Neural progenitor cell (in vitro differentiated cells): Measurements from ENCODE around the gene IFNAR1. TPM values are rescaled to one million over a fixed set of nuclear protein-coding genes. Genes with fewer than 3 reads are reported as not detected.

ENCODE experiments used
- DNase-seq: peaks from one replicate; pipeline ENCODE4 v3.0.0-alpha.2; 2016; ENCODE audit warnings: low spot score
- H2AFZ ChIP-seq: fragments of 200-600 bp; sonication (generic); replicated peaks from 2 replicates; pipeline ENCODE4 v1.6.1; 2016; ENCODE audit warnings: antibody characterized with exemption
- H3F3A ChIP-seq: fragments of 200-600 bp; sonication (generic); 2 replicates; pipeline ENCODE4 v1.6.1; 2016; ENCODE audit warnings: antibody characterized with exemption, low read depth
- H3K27ac ChIP-seq: fragments of 200-600 bp; sonication (generic); 2 replicates; pipeline ENCODE4 v1.5.1; 2016; ENCODE audit warnings: mild to moderate bottlenecking
- H3K27me3 ChIP-seq: fragments of 200-600 bp; sonication (generic); 2 replicates; pipeline ENCODE4 v1.6.1; 2016; ENCODE audit warnings: mild to moderate bottlenecking, moderate library complexity
- H3K36me3 ChIP-seq: fragments of 200-600 bp; sonication (generic); 2 replicates; pipeline ENCODE4 v1.5.1; 2016
- H3K4me1 ChIP-seq: fragments of 200-600 bp; sonication (generic); 2 replicates; pipeline ENCODE4 v1.6.1; 2016; ENCODE audit warnings: mixed run types
- H3K4me2 ChIP-seq: fragments of 200-600 bp; sonication (generic); 2 replicates; pipeline ENCODE4 v1.6.1; 2016
- H3K4me3 ChIP-seq: fragments of 200-600 bp; sonication (generic); 2 replicates; pipeline ENCODE4 v1.5.1; 2016
- H3K79me2 ChIP-seq: fragments of 200-600 bp; sonication (generic); 2 replicates; pipeline ENCODE4 v1.6.1; 2016; ENCODE audit warnings: low read depth
- H3K9ac ChIP-seq: fragments of 200-600 bp; sonication (generic); 2 replicates; pipeline ENCODE4 v1.6.1; 2016
- H3K9me3 ChIP-seq: fragments of 200-600 bp; sonication (generic); 2 replicates; pipeline ENCODE4 v1.5.1; 2016; ENCODE audit warnings: low read depth
- H4K20me1 ChIP-seq: fragments of 200-600 bp; sonication (generic); 2 replicates; pipeline ENCODE4 v1.6.1; 2016; ENCODE audit warnings: low read depth
- H3K27ac Mint-ChIP-seq: 3 replicates; pipeline ENCODE4 v1.8.0; 2021; ENCODE audit warnings: mixed read lengths
- H3K27me3 Mint-ChIP-seq: 2 replicates; pipeline ENCODE4 v1.8.0; 2022; ENCODE audit warnings: low read depth, mild to moderate bottlenecking, inconsistent platforms, moderate library complexity, mixed read lengths; ENCODE audit not compliant: insufficient read depth
- H3K36me3 Mint-ChIP-seq: 3 replicates; pipeline ENCODE4 v1.8.0; 2021; ENCODE audit warnings: mixed read lengths
- H3K4me1 Mint-ChIP-seq: 3 replicates; pipeline ENCODE4 v1.8.0; 2021; ENCODE audit warnings: mixed read lengths
- H3K4me3 Mint-ChIP-seq: 3 replicates; pipeline ENCODE4 v1.8.0; 2021; ENCODE audit warnings: mild to moderate bottlenecking, moderate library complexity, mixed read lengths
- H3K9me3 Mint-ChIP-seq: 3 replicates; pipeline ENCODE4 v1.8.0; 2020; ENCODE audit warnings: mixed read lengths
- CTCF ChIP-seq: fragments of 200-600 bp; sonication (generic); IDR thresholded peaks from 2 replicates; pipeline ENCODE4 v1.5.1; 2017; ENCODE audit warnings: antibody characterized with exemption, mild to moderate bottlenecking
- EZH2 ChIP-seq: fragments of 200-600 bp; sonication (generic); IDR thresholded peaks from 2 replicates; pipeline ENCODE4 v1.6.1; 2017; ENCODE audit warnings: antibody characterized with exemption, mild to moderate bottlenecking, moderate library complexity
- EZH2phosphoT487 ChIP-seq: fragments of 200-600 bp; sonication (generic); IDR thresholded peaks from 2 replicates; pipeline ENCODE4 v1.6.1; 2017; ENCODE audit warnings: antibody characterized with exemption
- total RNA-seq: library from RNA; depleted of rRNA; stranded (reverse); fragments of >200 nt; gene quantifications from 2 replicates; pipeline ENCODE4 v1.2.3, GENCODE V29; 2015; ENCODE audit warnings: low replicate concordance

Gene IFNAR1
- total RNA-seq, 1 donor from 2014 or later: 9.5 TPM

GRCh38 chr21:33368576-33368975 lies 43.8 kb downstream of the IFNAR1 start:
- no peak for DNase-seq
- no peaks in the 10 kb centered on the region for H3F3A ChIP-seq
- Mint-ChIP-seq H3K27ac (no peak overlapping the region), H3K4me1 (no peaks in the 10 kb centered on the region), H3K4me3 (no peak overlapping the region), H3K9me3 (peaks cover 35% of the 10 kb centered on the region), H3K36me3 (no peaks in the 10 kb centered on the region), H3K27me3 (no peaks in the 10 kb centered on the region)
- no peaks in the 10 kb centered on the region for H3K79me2 ChIP-seq
- no peak overlapping the region for H2AFZ ChIP-seq
- TF ChIP-seq EZH2 (no peak), EZH2phosphoT487 (no peak), CTCF (no peak)
- H3K9ac ChIP-seq: no peak overlapping the region
- no peaks in the 10 kb centered on the region for H3K36me3 ChIP-seq
- no peaks in the 10 kb centered on the region for H3K27me3 ChIP-seq
- no peaks in the 10 kb centered on the region for H3K4me1 ChIP-seq
- H3K9me3 ChIP-seq: no peaks in the 10 kb centered on the region
- no peak overlapping the region for H3K27ac ChIP-seq
- H3K4me3 ChIP-seq: no peak overlapping the region
- no peak overlapping the region for H3K4me2 ChIP-seq
- H4K20me1 ChIP-seq: no peaks in the 10 kb centered on the region

- Histone ChIP-seq H4K20me1 (no peaks in the 10 kb centered on the region), H3K4me2 (no peak overlapping the region), H3K27ac (no peak overlapping the region), H3K27me3 (no peaks in the 10 kb centered on the region), H3K9ac (no peak overlapping the region), H3K9me3 (no peaks in the 10 kb centered on the region), H3F3A (no peaks in the 10 kb centered on the region), H3K4me3 (no peak overlapping the region), H3K4me1 (no peaks in the 10 kb centered on the region), H2AFZ (no peak overlapping the region), H3K79me2 (no peaks in the 10 kb centered on the region), H3K36me3 (no peaks in the 10 kb centered on the region)
- no peak overlapping the region for H3K27ac Mint-ChIP-seq
- H3K36me3 Mint-ChIP-seq: no peaks in the 10 kb centered on the region
- no peak overlapping the region for H3K4me3 Mint-ChIP-seq
- H3K27me3 Mint-ChIP-seq: no peaks in the 10 kb centered on the region
- TF ChIP-seq EZH2: no peak
- TF ChIP-seq CTCF: no peak
- no peak for TF ChIP-seq EZH2phosphoT487
- DNase-seq: no peak
- H3K4me1 Mint-ChIP-seq: no peaks in the 10 kb centered on the region
- peaks cover 35% of the 10 kb centered on the region for H3K9me3 Mint-ChIP-seq
Measured at GRCh38 chr21:33369586-33369985, 44.8 kb downstream of the IFNAR1 start.

DNA sequence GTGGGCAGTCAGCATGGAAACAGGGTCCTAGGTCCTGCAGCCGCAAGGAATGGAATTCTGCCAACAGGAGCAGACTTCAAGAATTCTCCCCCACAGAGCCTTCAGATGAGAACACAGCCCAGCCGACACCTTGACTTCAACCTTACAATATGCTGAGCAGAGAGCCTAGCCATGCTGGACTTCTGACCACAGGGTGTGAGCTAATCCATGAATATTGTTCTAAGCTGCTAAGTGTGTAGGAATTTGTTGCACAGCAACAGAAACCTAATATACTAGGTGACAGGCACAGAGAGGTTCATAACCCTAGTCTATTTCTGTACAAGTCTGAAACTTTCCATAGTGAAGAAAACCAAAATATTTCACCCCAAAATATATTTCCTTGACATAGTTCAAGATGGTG lies 45.5 kb downstream of the IFNAR1 start:
- no peaks in the 10 kb centered on the region for H3K4me1 Mint-ChIP-seq
- Histone ChIP-seq H2AFZ (no peak overlapping the region), H3K27me3 (no peaks in the 10 kb centered on the region), H3K4me1 (no peaks in the 10 kb centered on the region), H3K27ac (no peak overlapping the region), H3K79me2 (no peaks in the 10 kb centered on the region), H3K4me3 (no peak overlapping the region), H3F3A (no peaks in the 10 kb centered on the region), H3K9ac (no peak overlapping the region), H3K9me3 (no peaks in the 10 kb centered on the region), H4K20me1 (no peaks in the 10 kb centered on the region), H3K4me2 (no peak overlapping the region), H3K36me3 (no peaks in the 10 kb centered on the region)
- no peak overlapping the region for H3K4me3 Mint-ChIP-seq
- H3K27me3 Mint-ChIP-seq: no peaks in the 10 kb centered on the region
- H3K9me3 Mint-ChIP-seq: peaks cover 35% of the 10 kb centered on the region
- H3K36me3 Mint-ChIP-seq: no peaks in the 10 kb centered on the region
- no peak overlapping the region for H3K27ac Mint-ChIP-seq
- no peak for DNase-seq
- TF ChIP-seq EZH2phosphoT487: no peak
- no peak for TF ChIP-seq EZH2
- TF ChIP-seq CTCF: no peak

DNA sequence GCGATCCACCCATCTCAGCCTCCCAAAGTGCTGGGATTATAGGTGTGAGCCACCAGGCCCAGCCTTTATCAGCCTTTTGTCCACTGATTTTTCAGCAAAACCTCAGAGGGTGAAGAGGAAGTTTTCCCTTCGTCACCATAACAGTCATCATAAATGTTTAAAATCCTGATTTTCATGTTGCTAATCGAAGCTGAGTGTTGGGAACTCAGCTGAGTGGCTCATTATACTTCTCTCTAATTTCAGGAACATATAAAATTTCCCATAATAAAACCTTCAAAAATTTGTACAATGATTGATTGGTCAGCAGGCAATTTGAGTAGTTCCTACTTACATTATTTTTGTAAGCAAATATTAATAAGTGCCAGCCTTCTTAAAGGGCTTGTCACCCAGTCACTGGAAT lies 46.6 kb downstream of the IFNAR1 start:
- Histone ChIP-seq H3K27me3 (no peaks in the 10 kb centered on the region), H3K9ac (no peak overlapping the region), H3K4me1 (no peaks in the 10 kb centered on the region), H3K36me3 (no peaks in the 10 kb centered on the region), H3F3A (no peaks in the 10 kb centered on the region), H3K4me3 (no peak overlapping the region), H3K9me3 (no peaks in the 10 kb centered on the region), H3K79me2 (no peaks in the 10 kb centered on the region), H3K27ac (no peak overlapping the region), H4K20me1 (no peaks in the 10 kb centered on the region), H2AFZ (no peak overlapping the region), H3K4me2 (no peak overlapping the region)
- H3K9me3 Mint-ChIP-seq: peaks cover 32% of the 10 kb centered on the region
- H3K4me1 Mint-ChIP-seq: no peaks in the 10 kb centered on the region
- H3K27ac Mint-ChIP-seq: no peak overlapping the region
- no peak overlapping the region for H3K4me3 Mint-ChIP-seq
- TF ChIP-seq CTCF: no peak
- TF ChIP-seq EZH2: no peak
- no peak for TF ChIP-seq EZH2phosphoT487
- no peak for DNase-seq
- no peaks in the 10 kb centered on the region for H3K27me3 Mint-ChIP-seq
- H3K36me3 Mint-ChIP-seq: no peaks in the 10 kb centered on the region
